Epithelial cell of alveolus of lung (primary cell): ENCODE measurements around the gene ZNF160. TPM values are rescaled to one million over a fixed set of nuclear protein-coding genes. Genes with fewer than 3 reads are reported as not detected.

Experiments used
- total RNA-seq: library from RNA; depleted of rRNA; stranded (reverse); fragments of >200 nt; gene quantifications from 2 replicates; pipeline ENCODE4 v1.2.1, GENCODE V29; 2015

The ZNF160 gene
- total RNA-seq: 10.6 and 37.3 TPM in 2 replicates

GRCh38 chr19:53103234-53104203 lies at the start of gene ZNF160:
ZNF160 (minus strand) TSS chr19:53103422; CDS start chr19:53086276, 17,146 bp downstream.

GRCh38 chr19:53132141-53132991 lies 29.1 kb upstream of the ZNF160 start, which contains the start of gene ZNF415:
ZNF415 (minus strand) TSS chr19:53132910; CDS start chr19:53122676, 10,234 bp downstream.

Other genes with a start within 250 kb of the ZNF160 start
- 7.9 and 8.1 TPM in 2 replicates for gene ZNF468, start 245.8 kb downstream of the ZNF160 start, total RNA-seq
- gene ZNF320, start 205.8 kb downstream of the ZNF160 start, total RNA-seq: 2.8 and 4.7 TPM in 2 replicates
- gene ZNF888, start 180.0 kb downstream of the ZNF160 start, total RNA-seq: 2.2 and 2.7 TPM in 2 replicates
- 6.3 and 6.5 TPM in 2 replicates for gene ZNF816, start 140.5 kb downstream of the ZNF160 start, total RNA-seq
- gene ERVV-1, start 89.5 kb downstream of the ZNF160 start, total RNA-seq: not detected in 2 replicates
- gene ERVV-2, start 58.7 kb downstream of the ZNF160 start, total RNA-seq: not detected in 2 replicates
- 3.7 and 8.7 TPM in 2 replicates for gene ZNF415, start 29.5 kb upstream of the ZNF160 start, total RNA-seq
- gene ZNF347, start 55.6 kb upstream of the ZNF160 start, total RNA-seq: 2.3 and 7.0 TPM in 2 replicates
- 0.65 and 3.8 TPM in 2 replicates for gene ZNF665, start 89.9 kb upstream of the ZNF160 start, total RNA-seq
- 9.2 and 25.4 TPM in 2 replicates for gene ZNF677, start 151.5 kb upstream of the ZNF160 start, total RNA-seq
- gene VN1R2, start 154.9 kb upstream of the ZNF160 start, total RNA-seq: not detected in 2 replicates
- not detected in 2 replicates for gene VN1R4, start 164.3 kb upstream of the ZNF160 start, total RNA-seq
- gene ZNF845, start 230.3 kb upstream of the ZNF160 start, total RNA-seq: 4.4 and 5.5 TPM in 2 replicates